BLaER1 treated with 17β-estradiol and CSF1 and Interleukin-3, amounts not matched to agents 10 nM and 100 nM (cell line): ENCODE results near the gene C3orf18.
A peak's percentile ranks its signal among the peaks of the same experiment; 100 is the strongest.

Experiments
- H3K27ac ChIP-seq, 11 experiments: shearing (Covaris generic); formaldehyde crosslinking; 2 replicates each; pipeline ENCODE4 v1.8.1; 2022
- H3K27me3 ChIP-seq, 11 experiments: shearing (Covaris generic); formaldehyde crosslinking; 2 replicates each; pipeline ENCODE4 v1.8.1; 2022
- H3K36me3 ChIP-seq, 11 experiments: shearing (Covaris generic); formaldehyde crosslinking; 2 replicates each; pipeline ENCODE4 v1.8.1; 2022
- H3K4me1 ChIP-seq, 10 experiments: shearing (Covaris generic); formaldehyde crosslinking; 2 replicates each; pipeline ENCODE4 v1.8.1; 2022
- H3K4me2 ChIP-seq, 11 experiments: shearing (Covaris generic); formaldehyde crosslinking; 2 replicates each; pipeline ENCODE4 v1.8.1; 2022
- H3K4me3 ChIP-seq, 10 experiments: shearing (Covaris generic); formaldehyde crosslinking; 2 replicates each; pipeline ENCODE4 v1.8.1; 2022
- H3K9ac ChIP-seq, 11 experiments: shearing (Covaris generic); formaldehyde crosslinking; 2 replicates each; pipeline ENCODE4 v1.8.1; 2022
- H3K9me3 ChIP-seq, 11 experiments: shearing (Covaris generic); formaldehyde crosslinking; replicated peaks in 1 of 11; 2 replicates each; pipeline ENCODE4 v1.8.1; 2022
- H4K20me1 ChIP-seq, 11 experiments: shearing (Covaris generic); formaldehyde crosslinking; 2 replicates each; pipeline ENCODE4 v1.8.1; 2022
- Cebpa-rat ChIP-seq, 11 experiments: shearing (Covaris generic); IDR thresholded peaks; 2 replicates each; pipeline ENCODE4 v1.8.1; 2022

The C3orf18 gene

GRCh38 chr3:50534681-50535330 lies 32.7 kb downstream of the C3orf18 start:
- H3K9ac ChIP-seq, result no peak overlapping the region
- H3K36me3 ChIP-seq, result no peaks in the 10 kb centered on the region
- no peak overlapping the region for H3K27ac ChIP-seq
- no peak overlapping the region for H3K4me3 ChIP-seq
- H3K27me3 ChIP-seq, result peaks cover 19 to 50% (median 30%) of the 10 kb centered on the region in 11 experiments
- H4K20me1 ChIP-seq, result peaks cover 0 to 56% (median 0%) of the 10 kb centered on the region in 11 experiments; a peak in 8 of 22 replicates
- TF ChIP-seq Cebpa-rat (IDR thresholded peaks at IDR 0.05), result no peak
- peaks cover 0 to 32% (median 26%) of the 10 kb centered on the region in 10 experiments; a peak in 16 of 20 replicates for H3K4me1 ChIP-seq
- no peaks in the 10 kb centered on the region for H3K9me3 ChIP-seq
- H3K4me2 ChIP-seq, result peak overlapping the region in 4 of 11 experiments; percentile 33 to 84 (median 70); a peak in 4 of 22 replicates

- H3K4me1 ChIP-seq, result peaks cover 0 to 32% (median 26%) of the 10 kb centered on the region in 10 experiments; a peak in 16 of 20 replicates
- peaks cover 0 to 57% (median 0%) of the 10 kb centered on the region in 11 experiments; a peak in 9 of 22 replicates for H4K20me1 ChIP-seq
- no peaks in the 10 kb centered on the region for H3K36me3 ChIP-seq
- H3K27ac ChIP-seq, result no peak overlapping the region
- peak overlapping the region in 9 of 11 experiments; percentile 21 to 84 (median 69); a peak in 19 of 22 replicates for H3K4me2 ChIP-seq
- H3K27me3 ChIP-seq, result peaks cover 28 to 59% (median 39%) of the 10 kb centered on the region in 11 experiments
- no peak overlapping the region for H3K4me3 ChIP-seq
- no peaks in the 10 kb centered on the region for H3K9me3 ChIP-seq
- H3K9ac ChIP-seq, result peak overlapping the region in 1 of 11 experiments; percentile 14; a peak in 2 of 22 replicates
- no peak for TF ChIP-seq Cebpa-rat (IDR thresholded peaks at IDR 0.05)
Observed at GRCh38 chr3:50533807-50534461, 33.6 kb downstream of the C3orf18 start.

GRCh38 chr3:50533316-50533715 lies 34.2 kb downstream of the C3orf18 start:
- Histone ChIP-seq H3K27me3 (peaks cover 34 to 62% (median 45%) of the 10 kb centered on the region in 11 experiments), H3K9ac (0 out of 22 replicates have a peak overlapping the region, but pooled peaks of 1 of the 11 experiments have one; percentile 14), H4K20me1 (peaks cover 0 to 57% (median 0%) of the 10 kb centered on the region in 11 experiments; a peak in 9 of 22 replicates), H3K27ac (no peak overlapping the region), H3K9me3 (no peaks in the 10 kb centered on the region), H3K36me3 (no peaks in the 10 kb centered on the region), H3K4me1 (peaks cover 0 to 32% (median 26%) of the 10 kb centered on the region in 10 experiments; a peak in 16 of 20 replicates), H3K4me3 (no peak overlapping the region), H3K4me2 (peak overlapping the region in 9 of 11 experiments; percentile 21 to 84 (median 69); a peak in 17 of 22 replicates)
- TF ChIP-seq Cebpa-rat (IDR thresholded peaks at IDR 0.05), result no peak

GRCh38 chr3:50532062-50532705 lies 35.4 kb downstream of the C3orf18 start:
- peaks cover 0 to 64% (median 3%) of the 10 kb centered on the region in 11 experiments; a peak in 12 of 22 replicates for H4K20me1 ChIP-seq
- TF ChIP-seq Cebpa-rat (IDR thresholded peaks at IDR 0.05), result no peak
- no peak overlapping the region for H3K27ac ChIP-seq
- H3K27me3 ChIP-seq, result peaks cover 35 to 73% (median 45%) of the 10 kb centered on the region in 11 experiments
- no peaks in the 10 kb centered on the region for H3K36me3 ChIP-seq
- no peak overlapping the region for H3K9ac ChIP-seq
- peaks cover 0 to 32% (median 26%) of the 10 kb centered on the region in 10 experiments; a peak in 16 of 20 replicates for H3K4me1 ChIP-seq
- peak overlapping the region in 8 of 11 experiments; percentile 33 to 84 (median 72); a peak in 11 of 22 replicates for H3K4me2 ChIP-seq
- no peak overlapping the region for H3K4me3 ChIP-seq
- H3K9me3 ChIP-seq, result no peaks in the 10 kb centered on the region

- no peak for TF ChIP-seq Cebpa-rat (IDR thresholded peaks at IDR 0.05)
- no peak overlapping the region for H3K4me3 ChIP-seq
- no peak overlapping the region for H3K9ac ChIP-seq
- peaks cover 0 to 64% (median 7%) of the 10 kb centered on the region in 11 experiments; a peak in 12 of 22 replicates for H4K20me1 ChIP-seq
- no peak overlapping the region for H3K27ac ChIP-seq
- H3K4me2 ChIP-seq, result no peak overlapping the region
- no peaks in the 10 kb centered on the region for H3K36me3 ChIP-seq
- H3K27me3 ChIP-seq, result peaks cover 35 to 73% (median 45%) of the 10 kb centered on the region in 11 experiments
- H3K9me3 ChIP-seq, result no peaks in the 10 kb centered on the region
- H3K4me1 ChIP-seq, result peaks cover 2 to 32% (median 26%) of the 10 kb centered on the region in 10 experiments; a peak in 18 of 20 replicates
Observed at GRCh38 chr3:50531201-50531600, 36.3 kb downstream of the C3orf18 start.

- H3K4me1 ChIP-seq, result peaks cover 11 to 34% (median 30%) of the 10 kb centered on the region in 10 experiments
- H4K20me1 ChIP-seq, result peaks cover 0 to 60% (median 7%) of the 10 kb centered on the region in 11 experiments; a peak in 12 of 22 replicates
- no peak overlapping the region for H3K4me2 ChIP-seq
- H3K27ac ChIP-seq, result no peak overlapping the region
- H3K9me3 ChIP-seq, result no peaks in the 10 kb centered on the region
- H3K36me3 ChIP-seq, result no peaks in the 10 kb centered on the region
- H3K27me3 ChIP-seq, result peaks cover 35 to 73% (median 45%) of the 10 kb centered on the region in 11 experiments
- H3K4me3 ChIP-seq, result no peak overlapping the region
- H3K9ac ChIP-seq, result no peak overlapping the region
- no peak for TF ChIP-seq Cebpa-rat (IDR thresholded peaks at IDR 0.05)
Observed at GRCh38 chr3:50530001-50530970, 37.3 kb downstream of the C3orf18 start.

- Histone ChIP-seq H3K27me3 (peaks cover 26 to 37% (median 29%) of the 10 kb centered on the region in 11 experiments), H4K20me1 (peaks cover 0 to 30% (median 4%) of the 10 kb centered on the region in 11 experiments; a peak in 10 of 22 replicates), H3K4me1 (peaks cover 19 to 46% (median 30%) of the 10 kb centered on the region in 10 experiments), H3K36me3 (no peaks in the 10 kb centered on the region), H3K4me3 (no peak overlapping the region), H3K9ac (no peak overlapping the region), H3K9me3 (no peaks in the 10 kb centered on the region), H3K27ac (no peak overlapping the region), H3K4me2 (peak overlapping the region in 7 of 11 experiments; percentile 1 to 63 (median 54); a peak in 10 of 22 replicates)
- TF ChIP-seq Cebpa-rat (IDR thresholded peaks at IDR 0.05), result no peak
Observed at GRCh38 chr3:50525987-50526386, 41.6 kb downstream of the C3orf18 start.
